Pancreas (tissue), 10 donors: ENCODE results near the gene EXOC3L1. TPM values are rescaled to one million over a fixed set of nuclear protein-coding genes. Genes with fewer than 3 reads are reported as not detected.
A peak's percentile ranks its signal among the peaks of the same experiment; 100 is the strongest.

Experiments
- ATAC-seq, 4 donors: fragments of 200-7000 bp; cut with Tn5 transposase; one replicate each; pipeline versions ENCODE4 v1.8.0 to v1.9.1; 2020; ENCODE audit warnings: mild to moderate bottlenecking in 4 of 4, moderate library complexity in 4 of 4
- DNase-seq, 6 donors: peaks; one replicate each; pipeline ENCODE4 v3.0.0-alpha.2; 2020
- FAIRE-seq: peaks from 2 replicates; lab custom pipeline; 2012; peaks lifted over from hg19 to GRCh38; lab: Jason Lieb, UNC
- H3K27ac ChIP-seq, 4 donors: fragments of 200-600 bp; sonication (generic); 1 replicate in 3 of 4; 2 replicates in 1 of 4; pipeline versions ENCODE4 v1.5.0 to v1.8.0; 2020
- H3K27me3 ChIP-seq, 4 donors: fragments of 200-600 bp; one replicate each; pipeline ENCODE4 v1.8.0; 2021
- H3K36me3 ChIP-seq, 3 donors: fragments of 200-600 bp; sonication (generic) in 1 of 3; one replicate each; pipeline versions ENCODE4 v1.5.0 to v1.8.0; 2020 to 2021
- H3K4me1 ChIP-seq, 3 donors: fragments of 200-600 bp; one replicate each; pipeline ENCODE4 v1.8.0; 2021
- H3K4me3 ChIP-seq, 4 donors: fragments of 200-600 bp; sonication (generic) in 2 of 4; one replicate each; pipeline versions ENCODE4 v1.5.0 to v1.8.0; 2020 to 2021
- H3K9me3 ChIP-seq, 4 donors: fragments of 200-600 bp; one replicate each; pipeline ENCODE4 v1.8.0; 2021
- CTCF ChIP-seq, 4 donors: fragments of 200-600 bp; sonication (generic) in 3 of 4; IDR thresholded peaks; one replicate each; pipeline versions ENCODE4 v1.5.0 to v1.8.0; 2021; ENCODE audit warnings: antibody characterized with exemption in 4 of 4
- WGBS, 2 donors: extraction: QIAGEN DNeasy Blood & Tissue Kit; methylation state at CpG; one replicate each; pipeline ENCODE4 v1.1.7; 2013; 5-methylcytosine and 5-hydroxymethylcytosine counted together
- intact Hi-C, 3 donors: fragments of 100-400 bp; cut with DNase I; formaldehyde crosslinking; loops; one replicate each; pipeline versions ENCODE4 v1.11.1 to v1.14.2; 2022
- polyA plus RNA-seq, 2 donors: library from polyadenylated mRNA; stranded (reverse); fragments of 200-250 nt; gene quantifications; one replicate each; pipeline ENCODE4 v1.2.3, GENCODE V29; 2013
- total RNA-seq, 6 donors: library from RNA; stranded (reverse); fragmentation: NEBNext Ultra II Directional in 4 of 6; extraction: Animal tissue kit (Norgen Biotek cat#: 25700) in 4 of 6; gene quantifications; one replicate each; pipeline versions ENCODE4 v1.2.1 to v1.2.4, GENCODE V29; 2021 to 2023
- donor health status: healthy with polysubstance abuse.
- donor health status: DM: no; HTN: no; CAD: no; lungs with moderate emphysema.
- donor health status: DM: no; HTN: no; CAD: no.
- donor health status: control.
- donor health status: control.
- donor health status: Bipolar disorder and iron deficiency.
- donor health status: DM: yes; HTN: yes; CAD: no.
- donor health status: DM: no; HTN: no; CAD: no.
- donor health status: DM: no; HTN: no; CAD: no.
- donor health status: DM: yes; HTN: yes; CAD: no.

The EXOC3L1 gene
- total and polyA plus RNA-seq, 8 donors: 0.67 to 6.2 (median 1.5) TPM

GRCh38 chr16:67177743-67178699, 11.9 kb downstream of the EXOC3L1 start:
- no peaks in the 10 kb centered on the region for H3K9me3 ChIP-seq
- TF ChIP-seq CTCF (IDR thresholded peaks at IDR 0.05): no peak
- peak overlapping the region in 3 of 4 donors; percentile 34 to 61 (median 44) for H3K4me3 ChIP-seq
- no peaks in the 10 kb centered on the region for H3K36me3 ChIP-seq
- H3K27me3 ChIP-seq: no peaks in the 10 kb centered on the region
- DNase-seq: peak; percentile 83 to 99 (median 93)
- FAIRE-seq: no peak
- H3K4me1 ChIP-seq: peaks cover 0 to 16% (median 4%) of the 10 kb centered on the region in 3 donors
- 2 to 3% methylated on average over 68 to 73 of the region's 73 CpGs for WGBS, 2 donors
- intact Hi-C loops: no loop called here
- ATAC-seq: peak; percentile 82 to 86 (median 83)
- H3K27ac ChIP-seq: peak overlapping the region; percentile 82 to 91 (median 83)

GRCh38 chr16:67176662-67177061, 13.3 kb downstream of the EXOC3L1 start:
- no peaks in the 10 kb centered on the region for H3K27me3 ChIP-seq

GRCh38 chr16:67174706-67175231, 15.2 kb downstream of the EXOC3L1 start:
- no peak for TF ChIP-seq CTCF (IDR thresholded peaks at IDR 0.05)
- peak overlapping the region; percentile 58 to 85 (median 81) for H3K27ac ChIP-seq
- no peaks in the 10 kb centered on the region for H3K27me3 ChIP-seq
- H3K4me3 ChIP-seq: peak overlapping the region in 2 of 4 donors; percentile 32 to 36
- 75 to 76% methylated on average over 31 of the region's 31 CpGs for WGBS, 2 donors
- no peaks in the 10 kb centered on the region for H3K9me3 ChIP-seq
- FAIRE-seq (no peak), DNase-seq (peak in 2 of 6 donors; percentile 55 to 86), ATAC-seq (no peak)
- peaks cover 0 to 19% (median 3%) of the 10 kb centered on the region in 3 donors for H3K4me1 ChIP-seq
- intact Hi-C loops: no loop called here
- H3K36me3 ChIP-seq: no peaks in the 10 kb centered on the region

More at GRCh38 chr16:67176662-67177061, 13.3 kb downstream of the EXOC3L1 start:
- no peak for TF ChIP-seq CTCF (IDR thresholded peaks at IDR 0.05)
- DNase-seq (peak in 1 of 6 donors; percentile 78), ATAC-seq (no peak), FAIRE-seq (no peak)
- intact Hi-C loops: no loop called here
- Histone ChIP-seq H3K9me3 (no peaks in the 10 kb centered on the region), H3K27ac (no peak overlapping the region), H3K36me3 (no peaks in the 10 kb centered on the region), H3K4me3 (no peak overlapping the region), H3K4me1 (peaks cover 0 to 12% (median 0%) of the 10 kb centered on the region in 3 donors)
- 89 to 92% methylated on average over 12 of the region's 12 CpGs for WGBS, 2 donors

- intact Hi-C loops: no loop called here
- TF ChIP-seq CTCF (IDR thresholded peaks at IDR 0.05): no peak
- DNase-seq: peak; percentile 79 to 96 (median 90)
- peak overlapping the region in 2 of 4 donors; percentile 32 to 36 for H3K4me3 ChIP-seq
- peaks cover 0 to 25% (median 9%) of the 10 kb centered on the region in 3 donors for H3K4me1 ChIP-seq
- 7 to 8% methylated on average over 62 to 71 of the region's 71 CpGs for WGBS, 2 donors
- FAIRE-seq: no peak
- no peaks in the 10 kb centered on the region for H3K36me3 ChIP-seq
- ATAC-seq: peak; percentile 57 to 69 (median 68)
- peak overlapping the region; percentile 58 to 85 (median 81) for H3K27ac ChIP-seq
- no peaks in the 10 kb centered on the region for H3K27me3 ChIP-seq
- no peaks in the 10 kb centered on the region for H3K9me3 ChIP-seq
Measured at GRCh38 chr16:67173808-67174705, 15.9 kb downstream of the EXOC3L1 start.
